Uterus (tissue), 4 donors: ENCODE measurements around the gene NPHP4. TPM values are rescaled to one million over a fixed set of nuclear protein-coding genes. Genes with fewer than 3 reads are reported as not detected.

Experiments
- DNase-seq, 2 donors: peaks; one replicate each; pipeline ENCODE4 v3.0.0-alpha.2; 2019 to 2020
- H3K27ac ChIP-seq, 2 donors: fragments of 200-600 bp; sonication (generic); 1 replicate in 1 of 2; 2 replicates in 1 of 2; pipeline ENCODE4 v1.5.1; 2016 to 2018
- H3K27me3 ChIP-seq, 2 donors: fragments of 200-600 bp; sonication (generic); one replicate each; pipeline ENCODE4 v1.5.1; 2018 to 2019; ENCODE audit warnings: control low read depth in 1 of 2
- H3K36me3 ChIP-seq, 2 donors: fragments of 200-600 bp; sonication (generic); one replicate each; pipeline ENCODE4 v1.5.1; 2019; ENCODE audit warnings: control low read depth in 1 of 2
- H3K4me1 ChIP-seq, 2 donors: fragments of 200-600 bp; sonication (generic); one replicate each; pipeline ENCODE4 v1.5.1; 2018 to 2019; ENCODE audit warnings: control low read depth in 1 of 2
- H3K4me3 ChIP-seq, 2 donors: fragments of 200-600 bp; sonication (generic); 1 replicate in 1 of 2; 2 replicates in 1 of 2; pipeline ENCODE4 v1.5.1; 2018 to 2019; ENCODE audit warnings: mild to moderate bottlenecking in 1 of 2
- H3K9me3 ChIP-seq, 2 donors: fragments of 200-600 bp; sonication (generic); one replicate each; pipeline ENCODE4 v1.5.1; 2019; ENCODE audit warnings: control low read depth in 1 of 2
- CTCF ChIP-seq, 4 experiments: fragments of 200-600 bp in 2 of 4; fragments of 450-650 bp in 2 of 4; sonication (generic) in 2 of 4; IDR thresholded peaks; one replicate each; pipeline ENCODE4 v1.5.1; 2016 to 2019; ENCODE audit warnings: antibody characterized with exemption in 4 of 4, mild to moderate bottlenecking in 2 of 4, moderate library complexity in 1 of 4
- POLR2A ChIP-seq, 2 donors: fragments of 450-650 bp; IDR thresholded peaks; one replicate each; pipeline ENCODE4 v1.6.1; 2016; ENCODE audit warnings: antibody characterized with exemption in 2 of 2, mild to moderate bottlenecking in 1 of 2, moderate library complexity in 1 of 2
- intact Hi-C: fragments of 100-400 bp; cut with DNase I; formaldehyde crosslinking; loops from one replicate; pipeline ENCODE4 v1.15.1; 2023; ENCODE audit warnings: low total_unique reads
- total RNA-seq, 4 donors: library from RNA; depleted of rRNA in 3 of 4; stranded (reverse); fragments of >200 nt in 3 of 4; gene quantifications; one replicate each; pipeline versions ENCODE4 v1.1.0 to v1.2.4, GENCODE V29; 2014 to 2023
- donor health status: DM: yes; HTN: yes; CAD: no.

Gene NPHP4
- total RNA-seq, 4 donors from 2014 or later, result 1.3 to 16.2 (median 7.0) TPM

GRCh38 chr1:5943343-5944124 lies 48.7 kb downstream of the NPHP4 start:
- no peaks in the 10 kb centered on the region for H3K4me1 ChIP-seq
- H3K36me3 ChIP-seq, result no peaks in the 10 kb centered on the region
- intact Hi-C loops, result no loop called here
- no peaks in the 10 kb centered on the region for H3K27me3 ChIP-seq
- H3K4me3 ChIP-seq, result no peak overlapping the region
- H3K27ac ChIP-seq, result no peak overlapping the region
- no peak for DNase-seq
- TF ChIP-seq CTCF (IDR thresholded peaks at IDR 0.05), result no peak
- TF ChIP-seq POLR2A (IDR thresholded peaks at IDR 0.05), result no peak
- H3K9me3 ChIP-seq, result no peaks in the 10 kb centered on the region

DNA sequence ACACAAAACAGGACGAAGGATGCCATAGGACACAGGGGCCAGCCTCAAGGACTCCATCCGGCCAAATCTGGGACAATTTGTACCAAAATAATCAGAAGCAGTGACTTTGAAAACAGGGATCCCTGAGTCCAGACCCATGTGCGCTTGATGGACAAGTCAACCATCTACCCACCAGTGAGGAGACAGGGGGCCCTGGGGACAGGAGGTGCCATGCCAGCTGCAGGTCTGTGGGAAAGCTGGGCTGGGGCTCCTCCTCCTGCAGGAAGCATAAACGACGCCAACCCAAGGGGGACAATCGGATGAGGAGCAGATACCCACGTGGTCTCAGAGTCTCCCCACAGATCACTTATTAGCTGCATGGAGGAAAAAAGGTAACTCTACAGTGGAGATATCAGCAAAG lies 50.6 kb downstream of the NPHP4 start:
- no peaks in the 10 kb centered on the region for H3K9me3 ChIP-seq
- H3K4me1 ChIP-seq, result no peaks in the 10 kb centered on the region
- no peak for DNase-seq
- H3K27me3 ChIP-seq, result no peaks in the 10 kb centered on the region
- H3K27ac ChIP-seq, result no peak overlapping the region
- no peak for TF ChIP-seq CTCF (IDR thresholded peaks at IDR 0.05)
- TF ChIP-seq POLR2A (IDR thresholded peaks at IDR 0.05), result no peak
- intact Hi-C loops, result no loop called here
- no peaks in the 10 kb centered on the region for H3K36me3 ChIP-seq
- H3K4me3 ChIP-seq, result no peak overlapping the region

DNA sequence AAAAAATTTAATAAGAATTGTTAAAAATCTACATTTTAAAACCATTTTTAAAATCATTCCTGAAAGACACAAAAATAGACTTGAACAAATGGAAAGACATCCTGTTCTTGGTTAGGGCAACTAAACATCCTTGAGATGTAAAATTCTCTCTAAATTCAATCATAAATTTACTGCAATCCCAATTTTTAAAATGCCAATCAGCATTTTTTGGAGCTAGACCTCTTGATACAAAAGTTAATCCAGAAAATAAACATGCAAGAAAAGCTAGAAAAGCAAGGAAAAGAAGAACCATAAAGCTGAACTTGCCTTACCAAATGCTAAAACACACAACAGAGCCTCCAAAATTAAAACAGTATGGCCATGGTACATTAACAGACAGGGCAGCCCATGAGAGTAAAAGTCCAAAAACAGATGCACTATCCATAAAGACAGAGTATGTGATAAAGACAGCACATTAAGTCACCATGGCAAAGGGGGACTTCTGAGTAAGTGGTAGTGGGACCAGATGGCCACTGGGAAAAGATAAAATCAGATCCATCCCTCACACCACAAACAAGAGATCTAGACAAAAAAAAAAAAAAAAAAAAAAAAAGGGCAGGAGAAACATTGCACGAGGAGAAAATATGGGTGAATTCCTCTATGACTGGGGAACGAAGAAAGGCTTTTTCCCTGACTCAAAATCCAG lies 51.4 kb downstream of the NPHP4 start:
- intact Hi-C loops, result no loop called here
- TF ChIP-seq CTCF (IDR thresholded peaks at IDR 0.05), result no peak
- TF ChIP-seq POLR2A (IDR thresholded peaks at IDR 0.05), result no peak
- Histone ChIP-seq H3K27me3 (no peaks in the 10 kb centered on the region), H3K9me3 (no peaks in the 10 kb centered on the region), H3K36me3 (no peaks in the 10 kb centered on the region), H3K27ac (no peak overlapping the region), H3K4me1 (no peaks in the 10 kb centered on the region), H3K4me3 (no peak overlapping the region)
- DNase-seq, result no peak

DNA sequence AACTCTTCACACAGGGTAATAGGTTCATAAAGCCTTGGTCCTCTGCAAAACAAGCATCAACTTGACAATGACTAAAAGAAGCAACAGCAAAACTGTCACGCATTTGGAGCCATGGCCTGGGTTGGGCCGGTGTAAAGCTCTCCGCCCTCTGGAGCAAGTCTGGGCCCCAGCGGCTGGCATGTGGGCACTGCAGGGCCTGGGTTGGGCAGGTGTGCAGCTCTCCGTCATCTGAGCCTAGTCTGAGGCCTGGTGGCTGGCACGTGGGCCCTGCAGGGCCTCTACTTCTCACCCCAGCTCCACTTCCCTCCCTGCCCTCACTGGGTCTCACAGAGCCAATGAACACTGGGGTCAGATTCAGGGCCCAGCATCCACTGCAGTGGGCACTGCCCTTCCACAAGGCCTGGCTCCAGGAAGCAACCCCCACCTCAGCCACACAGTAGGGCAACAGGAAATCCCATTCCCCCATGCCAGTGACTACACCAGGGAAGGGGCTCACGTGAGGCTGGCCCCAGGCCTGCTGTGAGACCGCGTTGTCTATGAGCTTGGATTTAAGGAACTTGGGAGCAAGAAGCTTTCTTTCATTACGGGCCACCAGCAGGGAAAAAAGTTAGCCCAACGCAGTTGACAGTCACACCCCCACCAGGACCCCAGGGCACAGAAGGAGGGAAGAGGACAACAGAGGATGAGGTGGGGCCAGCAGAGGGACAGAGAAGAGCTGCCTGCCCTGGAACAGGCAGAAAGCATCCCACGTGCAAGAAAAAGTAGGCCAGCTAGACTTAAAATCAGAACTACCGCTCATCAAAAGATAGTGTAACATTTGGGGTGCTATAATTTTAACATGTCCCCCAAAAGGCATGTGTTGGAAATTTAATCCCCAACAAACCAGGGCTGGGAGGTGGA lies 52.7 kb downstream of the NPHP4 start:
- no peak for TF ChIP-seq CTCF (IDR thresholded peaks at IDR 0.05)
- no peak for TF ChIP-seq POLR2A (IDR thresholded peaks at IDR 0.05)
- Histone ChIP-seq H3K27me3 (no peaks in the 10 kb centered on the region), H3K9me3 (no peaks in the 10 kb centered on the region), H3K4me3 (no peak overlapping the region), H3K36me3 (no peaks in the 10 kb centered on the region), H3K27ac (no peak overlapping the region), H3K4me1 (no peaks in the 10 kb centered on the region)
- no peak for DNase-seq
- intact Hi-C loops, result no loop called here
